Activated CD4-positive, CD25-positive, alpha-beta regulatory T cell treated with anti-CD3 and anti-CD28 coated beads, Interleukin-2, amount 50 U/mL, for 24 hours (primary cell): ENCODE data around the gene TCEAL4.
"Not testable (repeated sequence)": the region's sequence is repeated elsewhere in the genome, so short reads cannot be mapped to it uniquely, and the experiment has no call there.

Experiments
- ATAC-seq, 2 donors: fragments of 150-1000 bp; cut with Tn5 transposase; one replicate each; pipeline ENCODE4 v1.10.0; 2021; ENCODE audit warnings: mild to moderate bottlenecking in 1 of 2, moderate library complexity in 1 of 2

Gene TCEAL4

GRCh38 chrX:103585411-103586313 lies at the start of gene TCEAL4:
Gene TCEAL4, plus strand, starts transcription at chrX:103585515. Its CDS starts 1,161 bp downstream, at chrX:103586676.
- ATAC-seq = peak; percentile 61 to 74

DNA sequence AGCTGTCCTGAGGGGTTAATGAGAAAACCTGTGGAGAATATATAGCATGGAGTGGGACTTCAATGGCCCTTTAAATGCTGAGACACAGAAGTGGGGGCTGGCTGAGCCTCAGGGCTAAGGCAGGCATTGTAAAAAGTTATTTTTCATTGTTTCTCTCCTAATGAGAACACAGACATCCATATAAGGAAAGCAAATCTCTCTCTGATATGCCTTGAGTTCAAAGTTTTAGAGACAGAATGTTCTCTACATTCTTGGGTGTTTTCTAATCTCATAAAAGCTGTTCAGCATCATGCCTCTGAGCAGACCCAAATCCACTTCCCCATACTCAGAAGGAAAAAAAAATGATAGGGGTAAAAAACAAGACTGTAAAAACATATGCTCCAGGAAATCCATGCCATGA lies 49.2 kb upstream of the TCEAL4 start:
- no peak for ATAC-seq

DNA sequence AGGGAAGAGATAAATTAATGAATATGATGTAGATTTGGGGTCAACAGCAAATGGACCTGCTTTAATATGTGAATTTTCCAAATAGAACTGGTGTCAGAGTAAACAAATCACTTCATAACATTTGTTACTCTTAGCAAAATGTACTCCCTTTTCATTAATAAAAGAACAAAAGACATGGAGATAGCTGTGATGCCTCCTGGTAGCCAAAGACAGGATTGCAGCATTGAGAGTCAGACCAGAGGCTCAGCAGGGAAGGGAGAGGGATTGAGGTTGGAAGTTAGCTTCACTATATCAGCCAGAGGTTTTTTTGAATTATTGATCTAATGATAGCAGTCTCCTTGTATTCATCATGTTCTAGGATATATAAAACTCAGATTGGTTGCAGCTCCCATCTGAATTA lies 48.6 kb upstream of the TCEAL4 start:
- ATAC-seq = no peak

DNA sequence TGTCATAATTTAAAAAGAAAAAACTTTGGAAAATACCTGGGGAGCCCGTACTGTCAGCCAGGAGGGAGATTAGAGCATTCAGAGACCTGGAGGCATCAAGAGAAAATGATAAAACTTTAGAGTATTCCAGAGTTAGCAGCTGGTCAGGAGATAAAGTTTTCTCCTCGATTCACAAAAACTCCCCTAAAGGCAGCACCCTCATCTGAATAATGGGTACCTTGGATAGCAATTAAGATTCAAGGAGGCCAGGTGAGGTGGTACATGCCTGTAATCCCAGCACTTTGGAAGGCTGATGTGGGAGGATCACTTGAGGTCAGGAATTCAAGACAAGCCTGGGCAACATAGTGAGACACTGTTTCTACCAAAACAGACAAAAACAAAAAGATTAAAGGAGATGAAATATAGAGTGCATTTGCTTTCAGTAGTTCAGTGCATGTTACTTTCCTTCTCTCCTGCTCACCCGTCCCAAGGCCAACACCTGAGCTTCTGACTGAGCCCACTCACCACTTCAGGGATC lies 47.4 kb upstream of the TCEAL4 start:
- no peak for ATAC-seq

DNA sequence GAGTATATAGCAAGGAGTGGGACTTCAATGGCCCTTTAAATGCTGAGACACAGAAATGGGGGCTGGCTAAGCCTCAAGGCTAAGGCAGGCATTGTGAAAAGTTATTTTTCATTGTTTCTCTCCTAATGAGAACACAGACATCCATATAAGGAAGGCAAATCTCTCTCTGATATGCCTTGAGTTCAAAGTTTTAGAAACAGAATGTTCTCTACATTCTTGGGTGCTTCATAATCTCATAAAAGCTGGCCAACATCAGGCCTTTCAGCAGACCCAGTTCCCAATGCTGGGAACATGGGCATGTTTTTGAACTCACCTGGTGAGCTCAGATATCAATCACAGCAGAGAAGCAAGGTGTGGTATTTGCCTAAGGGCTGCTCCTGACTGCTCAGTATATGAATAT lies 46.6 kb upstream of the TCEAL4 start:
- ATAC-seq = no peak

DNA sequence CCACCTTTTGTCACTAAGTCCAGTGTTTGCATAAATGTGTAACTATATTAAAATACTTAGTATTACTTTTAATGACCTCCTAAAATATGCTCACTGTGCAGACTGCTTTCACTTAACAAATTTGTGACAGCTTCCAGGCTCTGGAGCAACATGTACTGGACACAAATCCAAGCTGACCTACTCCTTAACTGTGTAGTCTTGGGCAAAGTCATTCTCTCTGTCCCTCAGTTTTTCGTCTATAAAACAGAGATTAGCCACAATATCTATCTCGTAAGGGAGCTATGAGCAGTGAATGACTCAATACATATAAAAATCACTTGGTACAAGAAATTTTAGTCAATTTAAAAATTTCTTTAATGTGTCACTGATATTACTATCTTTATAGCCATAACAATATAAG lies 45.6 kb upstream of the TCEAL4 start:
- ATAC-seq = no peak

- no peak for ATAC-seq
These were observed 45.2 kb upstream of the TCEAL4 start for GRCh38 chrX:103540145-103540544.

DNA sequence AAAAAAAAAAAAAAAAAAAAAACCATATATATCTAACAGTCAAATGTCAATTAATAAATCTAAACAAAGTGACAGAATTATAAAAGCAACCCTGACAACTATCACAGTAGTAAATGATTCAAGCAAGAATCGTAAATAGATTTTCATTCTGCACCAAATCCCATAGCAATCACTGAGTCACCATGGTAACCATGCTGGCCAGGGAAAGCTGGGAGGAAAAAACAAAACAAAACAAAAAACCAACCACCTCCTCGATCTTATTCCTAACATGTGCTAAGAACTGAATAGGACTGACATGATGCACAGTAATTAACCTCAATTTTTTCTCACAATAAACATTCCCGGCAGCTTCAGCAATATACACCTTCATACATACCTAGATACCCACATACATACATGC lies 35.4 kb upstream of the TCEAL4 start:
- no peak for ATAC-seq

- ATAC-seq = no peak
These were observed 34.8 kb upstream of the TCEAL4 start for GRCh38 chrX:103550415-103551051.

DNA sequence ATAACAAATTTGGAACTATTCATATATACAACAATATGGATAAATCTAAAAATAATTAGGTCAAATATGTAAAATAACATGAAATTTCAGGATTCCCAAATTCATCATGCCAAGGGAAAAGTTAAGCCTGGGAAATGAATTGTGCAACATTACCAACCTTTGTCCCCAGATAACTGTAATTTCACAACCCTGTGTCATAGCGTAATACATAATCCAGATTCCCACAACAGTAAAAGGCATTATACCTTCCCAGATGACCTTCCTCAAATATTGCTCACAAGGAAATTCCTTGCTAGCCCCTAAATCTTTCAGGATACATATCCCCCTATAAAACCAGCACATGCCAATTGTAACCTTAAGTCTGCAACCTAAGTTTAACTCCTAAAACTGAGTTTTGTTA lies 33.1 kb upstream of the TCEAL4 start:
- ATAC-seq = no peak

GRCh38 chrX:103554687-103555424 lies 30.5 kb upstream of the TCEAL4 start:
- ATAC-seq = peak; percentile 67 to 69

GRCh38 chrX:103556963-103557612 lies 28.2 kb upstream of the TCEAL4 start:
- ATAC-seq = no peak

DNA sequence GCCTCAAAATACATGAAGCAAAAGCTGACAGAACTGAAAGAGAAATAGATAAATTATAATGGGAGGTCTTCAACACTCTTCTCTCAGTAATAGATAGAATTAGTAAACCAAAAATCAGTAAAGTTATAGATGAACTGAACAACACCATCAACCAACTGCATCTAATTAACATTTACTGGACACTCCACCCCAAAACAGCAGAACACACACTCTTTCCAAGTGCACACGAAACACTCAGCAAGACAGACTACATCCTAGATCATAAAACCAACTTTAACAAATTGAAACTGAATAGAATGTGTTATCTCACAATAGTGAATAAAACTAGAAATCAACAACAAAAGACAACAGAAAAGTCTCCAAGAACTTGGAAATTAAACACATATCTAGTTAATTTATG lies 25.1 kb upstream of the TCEAL4 start:
- no peak for ATAC-seq

DNA sequence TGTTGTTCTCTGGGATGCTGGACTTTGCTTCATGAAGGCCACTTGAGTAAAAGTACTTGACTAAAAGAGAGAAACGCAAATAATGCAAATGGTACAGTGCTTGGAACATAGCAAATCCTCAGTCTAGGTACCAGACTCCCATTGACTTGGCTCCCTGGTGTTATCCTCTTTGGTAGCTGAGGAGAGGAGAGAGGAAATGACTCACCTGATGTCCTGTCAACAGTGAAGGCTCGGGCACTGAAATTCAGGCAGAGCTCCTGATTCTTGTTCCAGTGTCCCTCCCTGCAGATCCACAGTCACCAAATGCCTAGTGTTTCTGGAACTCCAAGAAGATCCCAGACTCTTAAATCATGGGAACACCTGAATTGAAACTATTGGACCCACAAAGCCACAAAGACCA lies 22.5 kb upstream of the TCEAL4 start:
- ATAC-seq = no peak

GRCh38 chrX:103565197-103565596 lies 20.1 kb upstream of the TCEAL4 start:
- no peak for ATAC-seq

- ATAC-seq = no peak
These were observed 19.6 kb upstream of the TCEAL4 start for GRCh38 chrX:103565752-103566151.

DNA sequence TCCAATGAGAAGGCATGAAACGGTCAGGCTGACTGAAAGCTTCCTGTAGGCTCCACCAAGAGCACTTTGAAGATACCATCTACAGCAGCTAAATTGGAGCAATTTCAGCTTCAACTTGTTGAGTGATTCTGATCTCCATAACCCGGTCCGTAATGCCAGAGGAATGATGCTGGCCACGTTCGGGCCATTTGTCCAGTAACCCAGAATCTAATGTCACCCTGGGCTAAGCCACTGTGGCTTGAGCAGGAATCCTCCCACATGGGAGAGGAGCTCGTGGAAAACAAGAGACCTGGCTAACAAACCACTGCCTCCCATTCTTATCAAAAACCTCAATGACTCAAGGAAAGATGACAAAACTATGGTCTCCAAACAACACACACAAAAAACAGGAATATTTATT lies 14.2 kb upstream of the TCEAL4 start:
- no peak for ATAC-seq

GRCh38 chrX:103571726-103572125 lies 13.6 kb upstream of the TCEAL4 start:
- no peak for ATAC-seq

DNA sequence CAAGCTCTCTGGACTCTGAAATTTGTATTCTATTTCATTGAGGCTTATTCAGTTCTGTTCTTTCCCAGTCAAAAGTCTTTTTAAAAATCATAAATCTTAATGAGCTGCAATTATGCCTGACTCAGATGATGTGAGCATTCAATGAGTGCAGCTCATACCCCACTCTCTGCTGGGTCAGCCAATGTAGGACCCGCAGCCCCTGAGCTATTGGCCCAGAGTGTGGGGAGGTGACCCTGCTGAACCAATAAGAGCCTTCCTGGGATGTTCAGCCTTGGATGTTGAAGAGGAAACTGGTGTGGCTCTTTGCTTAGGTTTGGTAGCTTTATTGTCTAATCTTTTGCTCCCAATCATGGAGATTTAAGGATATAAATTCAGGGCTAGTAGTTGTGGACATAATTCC lies 12.1 kb upstream of the TCEAL4 start:
- ATAC-seq = no peak

DNA sequence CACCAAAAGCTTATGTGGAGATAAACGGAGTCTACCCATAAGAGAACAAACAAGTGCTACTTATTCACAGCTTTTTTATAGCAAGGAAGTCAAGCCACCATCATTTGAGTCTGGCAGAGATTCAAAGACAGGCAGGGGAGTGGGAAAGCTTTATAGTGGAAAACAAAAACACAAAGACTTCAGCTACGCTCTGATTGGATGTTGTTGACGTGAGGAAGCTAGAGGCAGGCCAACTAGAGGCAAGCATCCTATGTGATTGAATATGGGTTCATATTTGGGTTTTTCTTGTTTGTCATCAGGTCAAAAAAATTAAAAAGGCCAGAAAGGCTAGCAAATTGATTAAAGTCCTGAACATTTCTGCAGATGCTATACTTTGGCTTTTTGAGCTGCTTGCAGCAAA lies 719 bp upstream of the TCEAL4 start:
- no peak for ATAC-seq

GRCh38 chrX:103586314-103586646 lies 965 bp downstream of the TCEAL4 start:
- no peak for ATAC-seq

- ATAC-seq = no peak
These were observed 1.3 kb downstream of the TCEAL4 start for GRCh38 chrX:103586659-103587058.

GRCh38 chrX:103592295-103592694 lies 7.0 kb downstream of the TCEAL4 start:
- not testable (repeated sequence) for ATAC-seq
